Esophagus muscularis mucosa (tissue), 3 donors: Measurements from ENCODE around the gene LAMA3.

Source experiments
- CTCF ChIP-seq, 3 experiments: fragments of 200-600 bp in 2 of 3; fragments of 450-650 bp in 1 of 3; sonication (generic) in 2 of 3; IDR thresholded peaks; one replicate each; pipeline ENCODE4 v1.5.1; 2017 to 2019; ENCODE audit warnings: antibody characterized with exemption in 3 of 3, mild to moderate bottlenecking in 2 of 3, moderate library complexity in 1 of 3
- POLR2A ChIP-seq: fragments of 450-650 bp; IDR thresholded peaks from one replicate; pipeline ENCODE4 v1.6.1; 2017; ENCODE audit warnings: antibody characterized with exemption, moderate library complexity, mild to moderate bottlenecking, low read depth
- POLR2AphosphoS5 ChIP-seq, 2 donors: sonication (generic); formaldehyde crosslinking; IDR thresholded peaks; one replicate each; pipeline ENCODE4 v1.6.1; 2017; ENCODE audit warnings: antibody characterized with exemption in 2 of 2

GRCh38 chr18:23799540-23799939 lies 110.3 kb downstream of the LAMA3 start:
- TF ChIP-seq POLR2A (no peak), CTCF (IDR thresholded peaks at IDR 0.05) (no peak), POLR2AphosphoS5 (IDR thresholded peaks at IDR 0.05) (no peak)
